ENCODE data around the gene MARK4. TPM values are rescaled to one million over a fixed set of nuclear protein-coding genes. Genes with fewer than 3 reads are reported as not detected.

Gene MARK4
- total RNA-seq, 1 donor from 2014 or later = 19.2 TPM

DNA sequence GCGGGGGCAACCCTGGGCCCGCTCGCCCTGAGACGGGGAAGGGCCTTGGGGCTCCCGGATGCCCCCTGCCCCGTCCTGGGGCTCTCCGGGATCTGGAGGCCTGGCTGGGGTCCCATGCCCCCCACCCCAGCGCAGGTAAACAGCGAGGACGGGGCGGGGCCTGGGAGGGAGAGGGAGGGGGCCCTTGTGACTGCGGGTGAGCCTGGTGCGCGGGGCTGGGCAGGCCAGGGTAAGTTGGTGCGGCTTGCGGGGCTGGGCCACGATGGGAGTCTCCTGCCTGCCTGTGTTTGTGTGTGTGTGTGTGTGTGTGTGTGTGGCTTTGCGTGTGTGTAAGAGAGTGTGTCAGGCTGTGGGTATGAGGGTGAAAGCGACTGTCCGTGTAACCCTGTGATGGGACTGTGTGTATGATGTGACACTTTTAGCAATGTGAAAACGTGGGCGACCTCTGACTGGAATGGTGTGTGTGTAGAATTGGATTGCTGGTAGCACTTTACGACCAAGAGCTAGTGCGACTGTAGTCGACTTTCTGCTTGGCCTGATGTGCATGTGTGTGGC, 89.9 kb downstream of the MARK4 start:
- no peak for DNase-seq

DNA sequence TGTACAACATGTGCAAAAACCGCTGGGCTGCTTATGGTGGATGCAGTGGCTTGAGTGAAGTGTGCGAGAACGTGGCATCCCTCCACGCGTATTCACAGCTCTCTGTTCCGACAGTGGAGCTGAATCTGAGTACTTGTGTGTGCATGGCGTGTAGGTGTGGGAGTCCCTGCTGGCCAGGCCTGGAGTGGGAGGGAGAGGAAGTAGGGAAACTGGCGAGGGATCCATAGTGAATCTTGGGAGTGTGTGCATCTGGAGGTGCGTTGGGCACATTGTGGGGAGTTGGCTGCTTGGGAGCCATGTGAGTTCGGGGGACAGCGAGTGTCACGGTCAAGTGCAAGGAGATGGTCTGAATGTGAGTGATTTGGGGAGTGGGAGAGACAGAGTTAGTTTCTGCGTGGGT, 91.8 kb downstream of the MARK4 start:
- DNase-seq = no peak

DNA sequence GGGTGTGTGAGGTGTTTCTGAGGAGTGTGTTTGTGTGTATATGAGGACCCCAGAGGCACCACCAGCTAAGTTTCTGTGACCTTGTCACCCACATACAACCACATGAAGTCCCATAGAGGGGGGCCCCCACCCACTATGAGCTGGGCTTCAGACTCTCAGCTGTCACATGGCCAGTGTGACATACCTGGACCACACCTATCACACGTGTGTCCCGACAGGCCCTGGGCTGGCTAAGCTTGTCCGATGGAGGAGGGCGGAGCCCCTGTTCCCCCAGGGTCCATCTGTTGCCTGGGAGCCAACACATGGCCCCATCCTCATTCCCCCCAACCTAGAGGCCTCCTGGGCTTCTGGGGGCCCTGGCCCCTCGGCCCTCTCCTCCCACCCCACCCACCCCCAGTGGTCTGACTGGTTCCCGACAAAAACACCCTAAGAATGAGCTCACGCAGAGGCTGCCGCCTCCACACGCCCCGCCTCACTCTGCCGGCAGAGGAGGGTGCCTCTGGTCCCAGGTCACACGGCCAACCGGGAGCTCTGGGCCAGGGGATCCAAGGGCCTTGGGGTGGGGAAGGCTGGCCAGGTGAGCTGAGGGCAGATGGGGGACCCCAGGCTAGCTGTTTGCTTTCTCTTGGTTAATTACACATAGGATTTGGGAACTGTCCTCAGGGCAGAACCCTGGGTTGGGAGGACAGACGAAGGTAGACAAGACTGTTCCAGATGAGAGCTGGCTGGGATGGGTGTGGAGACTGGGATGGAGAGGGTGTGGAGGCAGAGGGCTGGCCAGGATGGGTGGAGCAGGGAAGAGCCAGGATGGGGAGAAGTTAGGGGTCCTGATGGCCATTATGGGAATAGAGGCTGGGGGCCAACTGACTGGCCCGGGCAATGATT, 93.8 kb downstream of the MARK4 start:
- no peak for DNase-seq

DNA sequence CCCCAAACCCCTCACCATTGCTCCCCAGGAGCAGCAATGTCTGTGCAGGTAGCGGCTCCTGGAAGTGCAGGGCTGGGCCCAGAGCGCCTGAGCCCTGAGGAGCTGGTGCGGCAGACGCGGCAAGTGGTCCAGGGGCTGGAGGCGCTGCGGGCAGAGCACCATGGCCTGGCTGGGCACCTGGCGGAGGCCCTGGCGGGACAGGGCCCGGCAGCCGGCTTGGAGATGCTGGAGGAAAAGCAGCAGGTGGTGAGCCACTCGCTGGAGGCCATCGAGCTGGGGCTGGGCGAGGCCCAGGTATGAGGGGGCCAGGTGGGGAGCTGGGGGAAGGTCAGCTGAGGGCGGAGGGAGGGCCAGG, 94.4 kb downstream of the MARK4 start:
- DNase-seq = no peak

DNA sequence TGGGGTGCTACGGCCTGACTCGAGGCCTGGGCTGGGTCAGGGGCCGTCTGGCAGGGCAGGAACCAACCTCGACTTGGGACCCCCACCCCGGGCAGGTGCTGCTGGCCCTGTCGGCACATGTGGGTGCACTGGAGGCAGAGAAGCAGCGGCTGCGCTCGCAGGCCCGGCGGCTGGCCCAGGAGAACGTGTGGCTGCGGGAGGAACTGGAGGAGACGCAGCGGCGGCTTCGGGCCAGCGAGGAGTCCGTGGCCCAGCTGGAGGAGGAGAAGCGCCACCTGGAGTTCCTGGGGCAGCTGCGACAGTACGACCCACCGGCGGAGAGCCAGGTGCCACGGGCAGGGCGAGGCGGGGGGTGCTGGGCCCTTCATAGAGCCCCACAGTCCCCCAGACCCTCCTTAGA, 95.4 kb downstream of the MARK4 start:
- DNase-seq = no peak

DNA sequence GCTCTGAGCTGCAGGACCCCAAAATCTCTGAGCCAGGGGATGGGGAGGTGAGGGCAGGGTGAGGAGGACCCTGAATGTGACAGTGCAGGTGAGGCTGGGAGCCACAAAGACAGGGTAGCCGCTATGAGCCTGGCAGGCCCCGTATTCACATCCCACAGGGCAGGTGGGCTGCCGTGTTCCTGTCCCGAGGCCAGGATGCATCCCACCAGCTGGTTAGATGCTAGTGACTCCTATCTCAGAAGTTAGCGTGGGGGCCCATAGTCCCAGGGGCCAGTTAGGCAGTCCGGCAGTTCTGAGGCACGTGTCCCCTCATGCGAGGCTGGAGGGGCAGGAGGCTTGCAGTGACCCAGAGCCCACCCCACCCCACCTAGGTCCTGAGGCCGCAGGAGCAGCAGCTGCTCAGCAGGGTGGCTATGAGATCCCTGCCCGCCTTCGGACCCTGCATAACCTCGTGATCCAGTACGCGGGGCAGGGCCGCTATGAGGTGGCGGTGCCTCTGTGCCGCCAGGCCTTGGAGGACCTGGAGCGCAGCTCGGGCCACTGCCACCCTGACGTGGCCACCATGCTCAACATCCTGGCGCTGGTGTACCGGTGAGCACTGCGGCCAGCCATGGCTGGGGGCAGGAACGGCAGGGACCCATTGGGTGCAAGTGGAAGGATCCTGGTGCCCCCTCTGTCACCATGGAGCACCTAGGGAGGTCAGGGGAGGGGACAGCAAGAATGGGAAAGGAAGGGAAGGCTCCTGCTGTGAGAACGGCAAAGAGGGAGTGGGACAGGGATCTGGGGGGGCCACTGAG, 96.7 kb downstream of the MARK4 start:
- no peak for DNase-seq

DNA sequence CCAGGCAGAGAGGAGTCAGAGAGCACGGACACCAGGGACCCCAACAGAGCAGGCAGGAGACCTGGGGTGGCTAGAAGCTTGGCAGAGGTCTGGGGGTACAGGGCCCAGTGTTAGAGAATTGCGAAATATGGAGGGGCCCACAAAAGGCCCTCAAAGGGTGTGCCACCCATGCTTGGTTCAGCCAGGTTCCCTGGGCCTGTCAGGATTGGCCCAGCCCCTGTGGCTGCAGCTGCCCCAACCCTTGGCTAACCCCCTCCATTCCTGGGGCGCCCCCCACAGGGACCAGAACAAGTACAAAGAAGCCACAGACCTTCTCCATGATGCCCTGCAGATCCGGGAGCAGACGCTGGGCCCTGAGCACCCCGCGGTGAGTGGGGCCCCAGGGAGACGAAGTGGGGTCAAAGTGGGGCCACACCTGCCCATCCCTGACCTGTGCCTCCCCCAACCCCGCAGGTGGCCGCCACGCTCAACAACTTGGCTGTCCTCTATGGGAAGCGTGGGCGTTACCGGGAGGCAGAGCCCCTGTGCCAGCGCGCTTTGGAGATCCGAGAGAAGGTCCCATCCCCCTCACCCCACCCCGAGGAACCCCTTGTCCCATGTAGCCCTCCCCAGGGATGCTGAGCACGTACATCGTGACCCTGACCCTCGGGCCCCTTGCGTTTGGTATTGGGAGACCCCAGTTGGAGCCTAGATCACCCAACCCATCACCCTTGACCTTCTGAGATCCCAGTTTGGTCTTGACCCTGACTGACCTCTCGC, 97.5 kb downstream of the MARK4 start:
- DNase-seq = no peak

DNA sequence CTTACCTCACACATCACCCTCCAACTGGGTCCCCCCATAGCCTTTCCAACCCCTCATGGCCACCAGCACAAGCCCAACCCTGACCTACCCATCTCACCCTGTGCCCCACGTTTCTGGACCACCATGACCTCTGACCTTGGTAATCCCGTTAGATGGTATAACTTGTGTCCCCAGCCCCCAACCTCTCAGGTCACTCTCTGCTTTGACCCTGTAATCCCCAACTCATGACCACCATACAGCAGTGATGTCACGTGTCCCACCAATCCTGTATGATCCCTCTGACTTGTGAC, 98.0 kb downstream of the MARK4 start:
- no peak for DNase-seq

DNA sequence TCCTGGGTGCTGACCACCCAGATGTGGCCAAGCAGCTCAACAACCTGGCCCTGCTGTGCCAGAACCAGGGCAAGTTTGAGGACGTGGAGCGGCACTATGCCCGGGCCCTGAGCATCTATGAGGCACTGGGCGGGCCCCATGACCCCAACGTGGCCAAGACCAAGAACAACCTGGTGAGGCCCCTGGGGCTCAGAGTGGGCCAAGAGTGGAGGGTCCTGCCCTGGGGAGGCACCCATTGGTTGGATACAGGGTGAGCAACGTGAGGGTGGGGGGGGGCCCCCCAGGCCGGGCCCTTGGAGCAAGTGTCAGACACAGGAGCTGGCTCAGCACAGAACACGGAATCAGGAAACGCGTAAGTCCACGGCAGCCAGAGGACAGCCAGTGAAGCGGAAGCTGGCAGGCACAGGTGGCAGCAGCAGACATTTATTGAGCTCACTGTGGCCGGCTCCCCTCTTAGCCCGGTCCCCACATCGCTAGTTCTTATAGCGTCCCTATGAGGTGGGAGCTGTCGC, 98.4 kb downstream of the MARK4 start:
- no peak for DNase-seq

DNA sequence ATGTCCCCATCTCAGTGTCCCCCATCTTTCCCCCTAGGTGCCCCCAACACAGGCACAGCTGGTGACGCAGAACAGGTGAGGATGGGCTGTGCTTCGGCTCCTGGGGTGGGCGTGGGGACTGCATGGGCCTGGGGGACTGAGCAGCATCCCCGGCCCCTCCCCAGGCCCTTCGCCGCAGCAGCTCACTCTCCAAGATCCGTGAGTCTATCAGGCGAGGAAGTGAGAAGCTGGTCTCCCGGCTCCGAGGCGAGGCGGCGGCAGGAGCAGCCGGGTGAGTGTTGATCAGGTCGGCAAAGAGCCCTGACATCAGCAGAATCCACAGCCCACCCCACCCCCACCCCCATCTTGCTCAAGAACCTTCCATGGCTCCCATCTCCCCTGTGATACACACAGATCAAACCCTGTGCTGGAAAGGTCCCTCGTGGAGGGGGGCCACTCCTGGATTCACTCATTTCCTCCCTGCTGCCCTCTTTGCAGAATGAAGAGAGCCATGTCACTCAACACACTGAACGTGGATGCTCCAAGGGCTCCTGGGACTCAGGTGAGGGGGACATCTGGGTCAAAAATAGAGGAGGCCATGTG, 99.5 kb downstream of the MARK4 start:
- no peak for DNase-seq

DNA sequence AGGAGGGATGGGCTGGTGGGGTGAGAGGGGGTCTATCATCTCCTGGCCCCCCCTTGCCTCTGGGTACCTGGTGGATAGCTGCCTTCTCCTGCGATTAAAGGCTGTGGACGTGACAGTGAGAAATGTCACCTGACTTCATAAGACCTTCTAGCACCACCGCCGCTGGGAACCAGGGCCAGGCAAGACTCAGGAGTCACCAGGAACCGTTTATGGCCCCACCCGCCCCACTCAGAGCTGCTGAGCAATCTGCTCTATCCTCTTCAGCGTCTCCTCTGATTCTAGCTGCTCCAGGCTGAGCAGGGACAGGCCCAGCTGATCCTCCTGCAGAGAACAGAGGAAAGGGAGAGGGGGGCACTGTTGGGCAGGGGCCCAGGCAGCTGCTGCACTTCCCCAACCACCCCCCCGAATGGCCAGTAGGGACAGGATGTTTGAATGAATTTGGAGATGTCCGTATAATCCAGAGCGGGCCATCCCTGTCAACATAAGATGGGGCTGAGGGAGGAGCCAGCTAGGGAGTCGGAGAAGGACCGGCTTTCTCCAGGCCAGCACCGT, 100.4 kb downstream of the MARK4 start:
- DNase-seq = no peak

DNA sequence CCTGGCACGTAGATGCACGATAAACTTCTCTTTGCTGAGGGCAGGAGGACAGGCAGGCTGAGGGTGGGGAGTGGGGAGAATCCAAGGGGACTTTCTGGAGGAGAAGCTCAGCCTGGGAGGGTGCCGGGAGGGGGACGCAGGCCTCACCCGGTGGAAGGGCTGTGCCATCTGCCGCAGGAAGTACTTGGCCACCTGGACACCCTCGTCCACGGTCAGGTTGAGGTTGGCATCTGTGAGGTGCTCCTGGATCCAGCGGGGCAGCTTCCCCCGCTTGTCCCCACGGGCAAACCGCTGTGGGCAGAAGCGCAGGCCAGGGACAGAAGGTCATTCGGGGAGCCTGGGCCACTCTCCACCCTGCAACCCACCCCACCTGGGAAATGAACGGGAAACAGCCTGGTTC, 101.0 kb downstream of the MARK4 start:
- no peak for DNase-seq

DNA sequence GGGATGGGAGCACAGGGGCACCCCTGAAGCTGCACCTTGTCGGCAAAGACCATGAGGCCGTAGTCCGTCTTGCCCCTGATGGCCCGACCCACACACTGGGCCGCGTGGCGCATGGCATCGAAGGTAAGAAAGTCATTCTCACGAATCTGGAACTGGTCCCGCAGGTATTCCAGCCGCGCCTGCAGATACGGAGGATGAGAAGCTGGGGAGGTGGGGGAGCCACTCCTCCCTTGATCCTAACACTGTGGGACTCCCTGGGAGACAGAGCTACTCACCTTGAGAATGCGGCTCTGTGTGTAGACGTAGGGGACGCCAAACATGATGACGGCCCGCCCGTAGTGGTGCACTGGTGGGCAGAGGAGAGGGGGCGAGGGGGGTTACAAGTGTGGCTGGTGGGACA, 101.4 kb downstream of the MARK4 start:
- no peak for DNase-seq

DNA sequence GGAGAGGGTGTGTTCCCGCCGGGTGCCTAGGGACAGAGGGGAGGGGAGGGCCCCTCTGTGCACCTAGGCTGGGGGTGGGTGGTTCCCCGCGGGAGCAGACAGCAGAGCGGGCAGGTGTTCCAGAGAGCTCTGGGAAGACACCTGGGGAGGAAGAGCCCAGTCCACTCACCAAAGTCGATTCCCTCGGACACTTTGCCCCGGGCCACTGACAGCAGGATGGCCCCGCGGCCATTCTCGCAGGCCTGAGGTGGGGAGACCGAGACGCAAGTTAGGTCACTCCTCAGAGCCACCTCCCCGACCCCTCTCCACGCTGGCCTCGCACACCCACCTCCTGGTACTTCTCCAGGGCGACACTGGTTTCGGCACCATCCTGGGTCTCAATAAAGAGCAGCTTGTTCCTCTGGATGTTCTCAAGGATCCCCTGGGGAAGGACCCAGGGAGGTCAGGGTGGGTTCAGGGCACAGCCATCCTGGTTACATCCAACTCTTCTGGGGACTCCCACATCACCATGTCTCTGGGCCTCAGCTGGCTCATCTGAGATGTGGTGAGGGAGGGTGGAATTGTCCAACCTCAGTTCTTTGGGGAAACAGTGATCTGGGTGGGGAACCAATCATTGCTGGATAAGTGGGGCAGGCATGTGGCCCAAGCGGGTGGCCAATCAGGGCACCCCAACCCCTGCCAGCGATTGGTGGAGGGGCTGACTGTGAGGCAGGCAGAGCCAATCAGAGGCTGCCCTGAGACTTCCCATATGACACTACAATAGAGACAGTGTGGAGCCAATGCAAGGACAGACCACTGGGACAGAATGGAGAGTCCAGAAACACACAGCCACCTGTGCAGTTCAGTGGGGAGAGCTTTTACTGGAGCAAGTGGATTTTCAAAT, 102.1 kb downstream of the MARK4 start:
- DNase-seq = no peak

DNA sequence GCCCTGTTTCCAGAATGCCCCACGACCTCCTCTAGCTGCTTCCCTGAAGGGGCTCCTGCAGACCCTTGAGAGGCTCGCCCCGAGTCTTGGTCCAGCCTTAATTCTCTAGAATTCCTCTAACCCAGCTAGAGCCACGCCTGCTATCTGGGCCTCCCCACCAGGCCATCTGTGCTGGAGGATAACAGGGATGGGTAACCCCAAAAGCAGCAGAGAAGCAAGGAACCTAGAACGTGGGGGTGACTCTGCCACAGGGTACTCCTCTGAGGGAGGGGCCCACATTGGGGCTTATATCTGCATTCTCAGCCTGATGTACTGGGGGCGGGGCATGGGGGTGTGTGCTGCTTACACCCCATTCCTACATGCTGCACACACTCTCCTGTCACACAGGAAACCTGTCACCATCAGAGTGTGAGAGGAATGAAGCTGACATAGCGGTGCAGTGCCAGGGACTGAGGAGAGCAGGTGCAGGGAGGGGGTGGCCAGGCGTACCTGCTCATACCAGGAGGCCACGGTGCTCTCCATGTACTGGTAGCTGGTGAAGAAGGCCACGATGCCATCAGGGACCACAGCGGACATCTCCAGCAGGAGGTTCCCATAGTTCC, 103.3 kb downstream of the MARK4 start:
- DNase-seq = no peak

Other genes with a start within 250 kb of the MARK4 start
- gene RELB, start 249.8 kb upstream of the MARK4 start, total RNA-seq = 0.62 TPM
- 3.9 TPM for gene CLASRP, start 212.2 kb upstream of the MARK4 start, total RNA-seq
- gene ZNF296, start 174.8 kb upstream of the MARK4 start, total RNA-seq = not detected
- 13.3 TPM for gene GEMIN7, start 172.0 kb upstream of the MARK4 start, total RNA-seq
- 20.6 TPM for gene PPP1R37, start 158.1 kb upstream of the MARK4 start, total RNA-seq
- 0.47 TPM for gene NKPD1, start 90.3 kb upstream of the MARK4 start, total RNA-seq
- 2.2 TPM for gene TRAPPC6A, start 73.0 kb upstream of the MARK4 start, total RNA-seq
- 3.1 TPM for gene BLOC1S3, start 72.5 kb upstream of the MARK4 start, total RNA-seq
- not detected for gene EXOC3L2, start 5.9 kb upstream of the MARK4 start, total RNA-seq
- gene CKM, start 71.6 kb downstream of the MARK4 start, total RNA-seq = 1.2 TPM
- gene KLC3, start 89.5 kb downstream of the MARK4 start, total RNA-seq = 0.16 TPM
- 10.9 TPM for gene ERCC2, start 119.3 kb downstream of the MARK4 start, total RNA-seq
- not detected for gene PPP1R13L, start 153.8 kb downstream of the MARK4 start, total RNA-seq
- gene POLR1G, start 155.4 kb downstream of the MARK4 start, total RNA-seq = 5.3 TPM
- gene ERCC1, start 172.6 kb downstream of the MARK4 start, total RNA-seq = 51.2 TPM
- 2.2 TPM for gene FOSB, start 216.7 kb downstream of the MARK4 start, total RNA-seq
- gene RTN2, start 245.8 kb downstream of the MARK4 start, total RNA-seq = 56.8 TPM
- 0.47 TPM for gene PPM1N, start 247.2 kb downstream of the MARK4 start, total RNA-seq